H9 (cell line): ENCODE data around the gene GSTA4. TPM values are rescaled to one million over a fixed set of nuclear protein-coding genes. Genes with fewer than 3 reads are reported as not detected.

Experiments
- DNase-seq: peaks from one replicate; pipeline ENCODE4 v3.0.0-alpha.2; 2017
- H2AFZ ChIP-seq: one replicate; pipeline ENCODE4 v1.6.1; 2013; ENCODE audit warnings: mild to moderate bottlenecking, low read length, control low read depth, moderate library complexity
- H2AK5ac ChIP-seq: 2 replicates; pipeline ENCODE4 v1.6.1; 2013; ENCODE audit warnings: low read length, control low read depth, mixed read lengths; ENCODE audit not compliant: insufficient read length
- H2BK120ac ChIP-seq: one replicate; pipeline ENCODE4 v1.6.1; 2013; ENCODE audit warnings: low read depth, mild to moderate bottlenecking, low read length, control low read depth, inconsistent platforms; ENCODE audit not compliant: poor library complexity, severe bottlenecking
- H2BK12ac ChIP-seq: 2 replicates; pipeline ENCODE4 v1.6.1; 2013; ENCODE audit warnings: low read length, control low read depth, mixed read lengths, low read depth; ENCODE audit not compliant: insufficient read length
- H2BK15ac ChIP-seq: 2 replicates; pipeline ENCODE4 v1.6.1; 2013; ENCODE audit warnings: low read depth, low read length, control low read depth
- H2BK20ac ChIP-seq: one replicate; pipeline ENCODE4 v1.6.1; 2013; ENCODE audit warnings: low read depth, mild to moderate bottlenecking, low read length, control low read depth, inconsistent platforms; ENCODE audit not compliant: poor library complexity, severe bottlenecking
- H2BK5ac ChIP-seq: 2 replicates; pipeline ENCODE4 v1.6.1; 2013; ENCODE audit warnings: low read length, control low read depth, mixed read lengths; ENCODE audit not compliant: insufficient read length
- H3K14ac ChIP-seq: 2 replicates; pipeline ENCODE4 v1.6.1; 2013; ENCODE audit warnings: low read length, control low read depth; ENCODE audit not compliant: insufficient read depth
- H3K18ac ChIP-seq: 2 replicates; pipeline ENCODE4 v1.6.1; 2013; ENCODE audit warnings: low read depth, mild to moderate bottlenecking, mixed read lengths, low read length, control low read depth; ENCODE audit not compliant: insufficient read length
- H3K23ac ChIP-seq: 2 replicates; pipeline ENCODE4 v1.6.1; 2013; ENCODE audit warnings: low read length, control low read depth, mixed read lengths, low read depth; ENCODE audit not compliant: insufficient read length
- H3K23me2 ChIP-seq: 2 replicates; pipeline ENCODE4 v1.6.1; 2013; ENCODE audit warnings: low read depth, mild to moderate bottlenecking, mixed read lengths, low read length, control low read depth; ENCODE audit not compliant: insufficient read length, poor library complexity, severe bottlenecking
- H3K27ac ChIP-seq: 2 replicates; pipeline ENCODE4 v1.5.1; 2013; ENCODE audit warnings: low read length, control low read depth, mixed read lengths, low read depth; ENCODE audit not compliant: insufficient read length
- H3K27me3 ChIP-seq: 2 replicates; pipeline ENCODE4 v1.6.1; 2013; ENCODE audit warnings: low read length, control low read depth, inconsistent platforms; ENCODE audit not compliant: insufficient read depth
- H3K4ac ChIP-seq: 2 replicates; pipeline ENCODE4 v1.6.1; 2013; ENCODE audit warnings: low read depth, mild to moderate bottlenecking, control low read depth, inconsistent platforms, low read length, moderate library complexity
- H3K4me1 ChIP-seq: 2 replicates; pipeline ENCODE4 v1.6.1; 2013; ENCODE audit warnings: low read length, control low read depth, inconsistent platforms; ENCODE audit not compliant: insufficient read depth
- H3K4me2 ChIP-seq: 2 replicates; pipeline ENCODE4 v1.6.1; 2013; ENCODE audit warnings: low read length, control low read depth, mixed read lengths; ENCODE audit not compliant: insufficient read length, insufficient read depth
- H3K56ac ChIP-seq: 2 replicates; pipeline ENCODE4 v1.6.1; 2013; ENCODE audit warnings: low read depth, mild to moderate bottlenecking, mixed read lengths, low read length, control low read depth; ENCODE audit not compliant: insufficient read length
- H3K79me1 ChIP-seq: 2 replicates; pipeline ENCODE4 v1.6.1; 2013; ENCODE audit warnings: low read depth, mild to moderate bottlenecking, moderate library complexity, low read length, control low read depth, inconsistent platforms; ENCODE audit not compliant: insufficient read depth, poor library complexity, severe bottlenecking
- H3K79me2 ChIP-seq: 2 replicates; pipeline ENCODE4 v1.6.1; 2013; ENCODE audit warnings: low read length, control low read depth, inconsistent platforms; ENCODE audit not compliant: insufficient read depth
- H3K9ac ChIP-seq: 2 replicates; pipeline ENCODE4 v1.6.1; 2013; ENCODE audit warnings: low read length, control low read depth, mixed read lengths; ENCODE audit not compliant: insufficient read length; ENCODE audit errors: extremely low read depth
- H3K9me3 ChIP-seq: one replicate; pipeline ENCODE4 v1.6.1; 2013; ENCODE audit warnings: low read depth, low read length, inconsistent platforms; ENCODE audit not compliant: control insufficient read depth
- H3T11ph ChIP-seq: one replicate; pipeline ENCODE4 v1.6.1; 2013; ENCODE audit warnings: mild to moderate bottlenecking, low read length, control low read depth, inconsistent platforms
- H4K20me1 ChIP-seq: one replicate; pipeline ENCODE4 v1.6.1; 2013; ENCODE audit not compliant: control insufficient read depth, insufficient read length, insufficient read depth
- H4K5ac ChIP-seq: 2 replicates; pipeline ENCODE4 v1.6.1; 2013; ENCODE audit warnings: low read depth, mild to moderate bottlenecking, mixed read lengths, low read length, control low read depth; ENCODE audit not compliant: insufficient read length
- H4K8ac ChIP-seq: replicated peaks from 2 replicates; pipeline ENCODE4 v1.6.1; 2013; ENCODE audit warnings: low read length, control low read depth, mixed read lengths, low read depth; ENCODE audit not compliant: insufficient read length
- H4K91ac ChIP-seq: 2 replicates; pipeline ENCODE4 v1.6.1; 2013; ENCODE audit warnings: low read depth, mild to moderate bottlenecking, moderate library complexity, mixed read lengths, low read length, control low read depth; ENCODE audit not compliant: insufficient read length
- H3K27ac Mint-ChIP-seq, 3 experiments: 2 replicates in 2 of 3; 3 replicates in 1 of 3; pipeline ENCODE4 v1.8.0; 2020 to 2021; ENCODE audit warnings: mixed read lengths in 3 of 3, mild to moderate bottlenecking in 1 of 3, moderate library complexity in 1 of 3
- H3K27me3 Mint-ChIP-seq: 2 replicates; pipeline ENCODE4 v1.8.0; 2021; ENCODE audit warnings: low read depth, mild to moderate bottlenecking, moderate library complexity, mixed read lengths
- H3K36me3 Mint-ChIP-seq, 3 experiments: 2 replicates in 2 of 3; 3 replicates in 1 of 3; pipeline ENCODE4 v1.8.0; 2020 to 2021; ENCODE audit warnings: low read depth in 3 of 3, mixed read lengths in 3 of 3; ENCODE audit not compliant: insufficient read depth in 1 of 3
- H3K4me1 Mint-ChIP-seq, 2 experiments: 2 replicates each; pipeline ENCODE4 v1.8.0; 2020; ENCODE audit warnings: mixed read lengths in 2 of 2
- H3K4me3 Mint-ChIP-seq, 2 experiments: 2 replicates in 1 of 2; 3 replicates in 1 of 2; pipeline ENCODE4 v1.8.0; 2020 to 2021; ENCODE audit warnings: mild to moderate bottlenecking in 2 of 2, mixed read lengths in 2 of 2, moderate library complexity in 1 of 2
- H3K9me3 Mint-ChIP-seq, 2 experiments: 2 replicates in 1 of 2; 3 replicates in 1 of 2; pipeline ENCODE4 v1.8.0; 2020; ENCODE audit warnings: mild to moderate bottlenecking in 2 of 2, mixed read lengths in 2 of 2, moderate library complexity in 1 of 2
- WGBS: extraction: QIAGEN DNeasy Blood & Tissue Kit; methylation state at CpG from one replicate; pipeline ENCODE4 v1.1.7; 2013; ENCODE audit warnings: missing lambda C conversion rate, low lambda C conversion rate, mixed read lengths; ENCODE audit not compliant: insufficient read length; ENCODE audit errors: extremely low coverage; 5-methylcytosine and 5-hydroxymethylcytosine counted together
- total RNA-seq: library from RNA; stranded (reverse); gene quantifications from 2 replicates; pipeline ENCODE4 v1.2.1, GENCODE V29; 2021
- TF ChIP-seq, protein P1 (sequence below): fragments of 200-600 bp; sonication (generic); conservative IDR thresholded peaks from 3 replicates; pipeline ENCODE4 v1.8.0; 2021; ENCODE audit warnings: antibody characterized with exemption, mild to moderate bottlenecking

Gene GSTA4
- total RNA-seq, 1 experiment from 2014 or later: 32.1 TPM

DNA sequence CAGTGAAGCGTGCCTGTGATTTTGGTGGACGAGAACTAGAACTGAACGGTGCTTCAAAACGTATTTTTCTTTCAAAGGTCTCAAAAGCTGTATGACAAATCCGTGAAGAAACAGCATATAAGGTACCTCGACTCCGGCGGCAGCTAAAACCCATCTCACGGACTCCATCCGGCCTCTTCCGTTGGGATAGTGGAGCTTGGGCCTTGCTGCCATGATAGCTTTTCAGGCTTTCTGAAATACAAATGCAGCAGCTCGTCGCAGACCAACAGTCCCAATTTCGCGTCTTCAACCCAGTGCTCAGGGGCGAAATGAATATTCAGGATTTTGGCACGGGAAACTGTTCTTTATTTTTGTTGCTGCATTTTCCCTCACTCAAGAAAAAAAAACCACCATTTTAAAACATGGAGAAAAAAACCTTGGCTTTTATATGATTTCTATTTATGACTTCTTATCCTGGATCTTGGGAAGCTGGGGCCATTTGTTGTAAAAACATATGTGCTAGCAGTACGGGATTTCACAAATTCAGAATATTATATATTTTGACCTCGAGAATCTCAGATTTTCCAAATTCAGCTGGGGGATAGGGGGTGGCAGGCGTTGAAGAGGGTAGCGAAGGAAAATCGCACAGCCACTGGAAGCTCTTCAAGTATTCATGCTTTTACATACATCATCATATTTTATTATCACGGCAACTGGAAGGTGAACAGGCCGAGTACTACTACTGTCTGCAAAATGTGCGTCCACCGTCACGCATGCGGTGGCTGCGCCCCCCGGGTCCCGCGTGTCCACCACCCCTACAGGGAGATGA, 849 bp downstream of the GSTA4 start:
- peaks cover 6% of the 10 kb centered on the region for H3K27me3 Mint-ChIP-seq
- H3K23me2 ChIP-seq: peaks cover 10% of the 10 kb centered on the region
- DNase-seq: no peak

More for the DNA sequence above, 849 bp downstream of the GSTA4 start:
- H3K9ac ChIP-seq: peak overlapping the region; percentile 92
- no peak overlapping the region for H2BK15ac ChIP-seq
- WGBS: no CpG with 5 or more reads among the region's 32 CpGs
- H3K27ac Mint-ChIP-seq: peak overlapping the region; percentile 99
- no peak overlapping the region for H2BK12ac ChIP-seq
- TF ChIP-seq, protein P1, sequence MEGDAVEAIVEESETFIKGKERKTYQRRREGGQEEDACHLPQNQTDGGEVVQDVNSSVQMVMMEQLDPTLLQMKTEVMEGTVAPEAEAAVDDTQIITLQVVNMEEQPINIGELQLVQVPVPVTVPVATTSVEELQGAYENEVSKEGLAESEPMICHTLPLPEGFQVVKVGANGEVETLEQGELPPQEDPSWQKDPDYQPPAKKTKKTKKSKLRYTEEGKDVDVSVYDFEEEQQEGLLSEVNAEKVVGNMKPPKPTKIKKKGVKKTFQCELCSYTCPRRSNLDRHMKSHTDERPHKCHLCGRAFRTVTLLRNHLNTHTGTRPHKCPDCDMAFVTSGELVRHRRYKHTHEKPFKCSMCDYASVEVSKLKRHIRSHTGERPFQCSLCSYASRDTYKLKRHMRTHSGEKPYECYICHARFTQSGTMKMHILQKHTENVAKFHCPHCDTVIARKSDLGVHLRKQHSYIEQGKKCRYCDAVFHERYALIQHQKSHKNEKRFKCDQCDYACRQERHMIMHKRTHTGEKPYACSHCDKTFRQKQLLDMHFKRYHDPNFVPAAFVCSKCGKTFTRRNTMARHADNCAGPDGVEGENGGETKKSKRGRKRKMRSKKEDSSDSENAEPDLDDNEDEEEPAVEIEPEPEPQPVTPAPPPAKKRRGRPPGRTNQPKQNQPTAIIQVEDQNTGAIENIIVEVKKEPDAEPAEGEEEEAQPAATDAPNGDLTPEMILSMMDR: no peak
- H2BK20ac ChIP-seq: no peak overlapping the region
- no peaks in the 10 kb centered on the region for H3K79me2 ChIP-seq
- H4K5ac ChIP-seq: peak overlapping the region; percentile 96
- no peak overlapping the region for H4K91ac ChIP-seq
- H3K4me1 ChIP-seq: no peaks in the 10 kb centered on the region
- no peaks in the 10 kb centered on the region for H4K20me1 ChIP-seq
- no peak overlapping the region for H2AK5ac ChIP-seq
- peak overlapping the region; percentile 27 for H2BK5ac ChIP-seq
- H3K4me1 Mint-ChIP-seq: peaks cover 18 to 19% of the 10 kb centered on the region in 2 experiments
- H3K9me3 Mint-ChIP-seq: peaks cover 3 to 4% of the 10 kb centered on the region in 2 experiments; a peak in 2 of 5 replicates
- peak overlapping the region; percentile 97 for H3K18ac ChIP-seq
- H3K56ac ChIP-seq: no peak overlapping the region
- peak overlapping the region; percentile 83 for H3K4me2 ChIP-seq
- H3K79me1 ChIP-seq: no peaks in the 10 kb centered on the region
- H3K14ac ChIP-seq: peak overlapping the region; percentile 97
- H3T11ph ChIP-seq: peak overlapping the region; percentile 70
- peaks cover 18 to 30% (median 28%) of the 10 kb centered on the region in 3 experiments for H3K36me3 Mint-ChIP-seq
- peak overlapping the region; percentile 96 to 97 for H3K4me3 Mint-ChIP-seq
- peak overlapping the region; percentile 23 for H2AFZ ChIP-seq
- no peak overlapping the region for H3K23ac ChIP-seq
- no peaks in the 10 kb centered on the region for H3K27me3 ChIP-seq
- peak overlapping the region; percentile 89 for H3K27ac ChIP-seq
- peak overlapping the region; percentile 65 for H2BK120ac ChIP-seq
- no peak overlapping the region; the same call in 1 of the 2 replicates for H3K4ac ChIP-seq
- H4K8ac ChIP-seq: no peak overlapping the region
- no peaks in the 10 kb centered on the region for H3K9me3 ChIP-seq
